Lung microvascular endothelial cell (primary cell): Measurements from ENCODE around the gene CALML6. TPM values are rescaled to one million over a fixed set of nuclear protein-coding genes. Genes with fewer than 3 reads are reported as not detected.

Experiments used
- DNase-seq, 2 donors: peaks; one replicate each; pipeline versions ENCODE4 v3.0.0 to v3.0.0-alpha.2; 2010; ENCODE audit warnings: low read depth in 2 of 2
- total RNA-seq: library from RNA; depleted of rRNA; stranded (reverse); fragments of >200 nt; gene quantifications from 2 replicates; pipeline ENCODE4 v1.2.1, GENCODE V29; 2014

The CALML6 gene
- total RNA-seq, 1 donor from 2014 or later: not detected

- DNase-seq: no peak
Observed at GRCh38 chr1:1911350-1912041, 3.6 kb upstream of the CALML6 start.

DNA sequence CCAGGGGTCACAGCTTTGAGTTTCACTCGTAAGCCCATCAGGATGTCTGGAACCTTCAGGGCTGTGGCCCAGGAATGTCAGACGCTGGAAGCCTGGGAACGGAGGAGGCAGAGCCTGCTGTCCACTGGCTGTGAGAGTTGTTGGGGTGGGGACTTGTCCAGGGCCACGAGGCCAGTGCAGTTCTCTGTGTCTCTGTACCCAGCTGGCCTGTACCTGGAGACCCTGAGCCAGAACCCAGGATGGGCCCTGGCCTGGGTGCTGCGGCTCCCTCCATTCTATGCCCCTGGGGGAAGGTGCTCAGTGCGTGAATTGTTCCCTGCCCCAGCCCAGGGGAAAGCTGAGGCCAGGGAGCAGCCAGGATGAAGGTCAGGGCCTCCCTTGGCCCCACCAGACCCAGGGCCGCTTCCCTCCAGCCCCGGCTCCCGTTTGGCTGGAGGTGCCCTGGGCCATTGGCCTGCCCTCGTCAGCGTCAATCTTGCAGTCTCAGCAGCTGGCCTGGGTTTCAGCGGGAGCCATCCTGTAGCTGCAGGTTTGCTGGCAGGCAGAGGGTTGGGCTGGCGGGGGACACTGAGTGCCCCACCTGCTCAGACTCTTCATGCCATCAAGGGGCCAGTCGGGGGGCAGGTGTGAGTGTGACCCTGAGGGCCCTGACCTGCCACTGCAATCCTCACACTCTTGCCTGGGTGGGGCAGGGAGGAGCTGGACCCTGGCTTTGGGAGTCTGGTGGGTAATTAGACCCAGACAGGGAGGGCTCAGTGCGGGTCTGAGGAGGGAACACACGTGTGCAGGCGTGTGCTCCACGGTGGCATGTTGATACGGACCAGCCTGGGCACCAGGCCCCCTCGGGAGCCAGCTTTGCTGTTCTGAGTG, 724 bp upstream of the CALML6 start:
- no peak for DNase-seq

DNA sequence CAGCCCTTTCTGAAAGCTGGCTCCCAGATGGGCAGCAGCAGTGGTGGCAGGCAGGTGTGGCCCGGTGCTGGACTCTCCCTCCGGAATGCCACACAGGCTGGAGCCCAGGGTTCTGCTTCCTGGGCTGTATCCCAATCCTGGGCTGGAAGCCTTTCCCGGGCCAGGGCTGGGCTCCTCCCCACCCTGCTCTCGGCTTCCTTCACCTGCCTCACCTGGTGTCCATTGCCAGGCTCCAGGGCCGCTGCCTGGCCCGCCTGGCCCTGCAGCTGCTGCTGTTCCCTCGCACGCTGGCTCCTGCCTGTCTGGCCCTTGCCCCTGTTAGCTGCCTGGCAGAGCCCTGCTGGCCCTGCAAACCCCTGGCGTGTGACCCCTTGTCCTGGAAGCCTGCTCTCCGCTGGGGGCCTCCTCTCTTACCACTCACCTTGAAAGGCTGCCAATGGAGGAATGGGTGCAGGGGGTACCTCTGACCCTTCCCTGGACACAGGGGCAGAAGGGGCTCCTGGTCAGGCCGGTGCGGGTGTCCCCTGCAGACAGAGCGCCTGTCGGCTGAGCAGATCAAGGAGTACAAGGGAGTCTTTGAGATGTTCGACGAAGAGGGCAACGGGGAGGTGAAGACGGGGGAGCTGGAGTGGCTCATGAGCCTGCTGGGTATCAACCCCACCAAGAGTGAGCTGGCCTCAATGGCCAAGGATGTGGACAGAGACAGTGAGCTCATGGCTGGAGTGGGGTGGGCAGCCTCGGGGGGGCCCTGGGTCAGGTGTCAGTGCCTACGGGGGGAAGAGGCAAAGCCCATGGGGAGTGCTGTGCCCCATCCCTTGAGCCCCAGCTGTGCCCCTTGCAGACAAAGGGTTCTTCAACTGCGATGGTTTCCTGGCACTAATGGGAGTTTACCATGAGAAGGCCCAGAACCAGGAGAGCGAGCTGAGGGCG, 1.1 kb downstream of the CALML6 start:
- no peak for DNase-seq

DNA sequence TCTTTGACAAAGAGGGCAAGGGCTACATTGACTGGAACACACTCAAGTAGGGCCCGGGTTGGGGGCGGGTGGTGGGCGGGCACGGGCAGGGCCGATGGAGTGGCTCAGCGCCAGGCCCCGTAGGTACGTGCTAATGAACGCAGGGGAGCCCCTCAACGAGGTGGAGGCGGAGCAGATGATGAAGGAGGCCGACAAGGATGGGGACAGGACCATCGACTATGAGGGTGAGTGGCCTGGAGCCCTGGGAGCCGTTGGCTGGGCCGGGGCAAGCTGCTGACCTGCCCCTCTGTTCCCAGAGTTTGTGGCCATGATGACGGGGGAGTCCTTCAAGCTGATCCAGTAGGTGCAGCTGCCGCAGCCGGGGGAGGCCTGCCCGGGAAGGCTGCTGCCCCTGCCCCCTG, 1.8 kb downstream of the CALML6 start:
- no peak for DNase-seq

GRCh38 chr1:1917304-1917976, 2.4 kb downstream of the CALML6 start:
- no peak for DNase-seq

DNA sequence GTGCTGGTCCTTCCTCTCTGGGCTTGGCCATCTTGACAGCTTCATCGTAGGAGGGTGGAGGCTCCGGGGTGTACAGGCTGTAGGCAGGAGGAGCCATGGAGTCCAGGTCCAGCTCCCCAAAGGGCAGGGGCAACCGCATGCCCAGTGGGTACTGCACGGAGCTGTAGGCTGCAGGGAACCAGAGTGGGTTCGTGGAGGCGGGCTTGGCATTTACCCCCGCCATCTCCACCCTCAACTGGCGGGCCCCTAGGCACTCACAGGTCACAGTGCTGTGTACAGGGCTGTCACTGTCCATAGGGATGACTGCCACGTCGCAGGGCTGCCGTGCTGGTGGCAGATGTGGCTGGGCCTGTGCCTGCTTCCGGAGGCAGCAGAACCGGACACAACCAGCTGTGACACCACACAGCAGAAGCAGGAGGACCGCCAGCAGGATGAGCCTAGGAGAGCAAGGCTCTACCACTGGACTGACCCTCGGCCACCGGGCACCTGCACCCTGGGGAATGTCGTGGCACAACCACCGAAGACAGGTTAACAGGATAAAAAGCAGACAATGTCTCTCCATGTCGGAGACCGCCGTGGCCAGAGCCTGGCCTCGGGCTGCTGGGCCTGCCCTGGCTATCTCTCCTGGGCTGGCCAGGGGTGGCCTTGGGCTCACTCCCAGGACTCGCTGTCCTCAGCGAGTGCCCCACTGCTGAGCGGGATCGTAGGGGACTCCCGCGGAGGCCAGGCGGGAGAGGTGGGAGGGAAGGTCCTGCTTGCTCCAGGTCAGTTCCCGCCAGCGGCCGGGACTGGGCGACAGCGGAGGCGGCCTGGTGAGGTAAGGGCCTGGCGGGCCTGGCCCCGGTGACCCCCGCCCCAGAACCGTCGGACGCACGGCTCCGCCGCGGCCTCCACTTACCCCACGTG, 3.2 kb downstream of the CALML6 start:
- no peak for DNase-seq

DNA sequence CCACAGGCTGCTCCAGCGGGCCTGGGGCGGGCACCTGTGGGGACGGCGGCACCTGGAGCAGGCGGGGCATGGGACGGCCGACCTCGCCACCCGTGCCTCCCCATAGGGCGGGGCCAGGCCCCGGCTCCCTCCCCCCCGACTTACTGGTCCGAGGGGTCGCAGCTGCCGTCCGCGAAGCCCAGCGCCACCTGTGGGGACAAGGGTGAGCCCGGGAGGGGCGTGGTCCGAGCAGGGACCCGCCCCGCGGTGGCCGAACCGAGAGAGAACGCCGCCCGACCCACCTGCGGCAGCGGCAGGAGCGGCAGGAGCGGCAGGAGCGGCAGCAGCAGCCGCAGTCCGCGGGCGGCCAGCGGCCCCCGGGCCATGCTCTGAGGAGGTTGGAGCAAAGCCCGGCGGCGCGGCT, 3.8 kb downstream of the CALML6 start, which contains the start of gene TMEM52:
Gene TMEM52, minus strand, starts transcription at position 379 of the 403 bp plus-strand sequence. Its CDS starts 14 bp downstream, at position 365.
- no peak for DNase-seq

- peak; percentile 97 to 99 for DNase-seq
Observed at GRCh38 chr1:1919304-1920056, 4.4 kb downstream of the CALML6 start.

GRCh38 chr1:1920057-1920607, 5.1 kb downstream of the CALML6 start:
- DNase-seq: no peak

- DNase-seq: no peak
Observed at GRCh38 chr1:1920608-1921458, 5.8 kb downstream of the CALML6 start.

- DNase-seq: no peak
Observed at GRCh38 chr1:1921459-1921862, 6.4 kb downstream of the CALML6 start.

- no peak for DNase-seq
Observed at GRCh38 chr1:1921901-1922701, 7.0 kb downstream of the CALML6 start.

DNA sequence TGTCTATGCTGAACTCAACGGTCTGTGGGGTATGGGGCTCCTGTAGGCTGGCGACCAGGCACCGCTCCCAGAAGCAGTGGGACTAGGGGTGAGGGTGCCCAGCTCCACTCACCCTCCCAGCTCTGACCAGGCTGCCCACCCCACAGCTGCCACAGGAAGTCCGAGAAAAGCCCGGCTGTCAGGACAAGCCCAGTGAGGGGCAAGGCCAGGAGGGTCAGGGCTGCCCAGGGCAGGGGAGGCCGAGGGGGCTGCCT, 7.6 kb downstream of the CALML6 start:
- no peak for DNase-seq

DNA sequence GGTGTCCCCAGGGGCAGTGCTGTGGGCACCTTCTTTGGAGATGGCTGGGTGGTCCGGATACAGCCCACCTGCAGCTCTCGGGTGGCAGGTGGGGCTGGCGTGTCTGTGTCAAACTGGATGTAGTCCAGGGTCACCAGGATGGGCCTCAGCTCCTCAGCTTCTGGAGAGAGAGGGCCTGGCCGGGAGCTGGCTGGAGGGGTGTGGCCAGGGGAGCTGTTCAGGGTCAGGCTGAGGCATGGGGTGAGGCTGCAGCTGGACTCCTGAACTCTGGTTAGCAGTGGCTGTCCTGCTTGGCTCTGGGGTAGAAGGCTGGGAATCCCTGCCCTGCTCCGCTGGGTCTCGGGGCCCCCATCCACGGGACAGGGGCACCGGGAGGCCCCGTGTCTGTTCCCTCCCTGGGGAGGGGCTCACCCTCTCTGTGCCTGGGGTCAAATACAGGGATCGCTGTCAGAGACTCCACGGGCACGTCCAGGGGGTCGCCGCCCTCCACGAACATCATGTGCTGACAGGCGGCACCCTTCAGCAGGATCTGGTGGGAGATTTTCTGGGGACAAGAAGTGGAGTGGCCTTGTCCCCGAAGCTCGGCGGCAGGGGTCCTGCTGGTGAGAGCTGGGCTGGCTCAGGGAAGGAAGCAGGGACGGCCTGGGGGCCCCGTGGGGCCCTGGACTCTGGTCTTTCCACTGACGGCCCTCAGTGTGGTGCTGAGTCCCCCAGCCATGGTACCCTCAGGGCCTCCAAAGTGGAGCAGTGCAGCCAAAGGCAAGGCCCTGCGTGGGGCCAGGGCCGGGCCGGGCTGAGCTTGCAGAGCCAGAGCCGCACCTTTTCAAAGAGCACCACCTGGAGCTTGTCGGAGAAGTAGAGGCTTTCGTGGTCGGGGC, 8.1 kb downstream of the CALML6 start:
- DNase-seq: no peak

- no peak for DNase-seq
Observed at GRCh38 chr1:1924386-1924785, 9.3 kb downstream of the CALML6 start.

DNA sequence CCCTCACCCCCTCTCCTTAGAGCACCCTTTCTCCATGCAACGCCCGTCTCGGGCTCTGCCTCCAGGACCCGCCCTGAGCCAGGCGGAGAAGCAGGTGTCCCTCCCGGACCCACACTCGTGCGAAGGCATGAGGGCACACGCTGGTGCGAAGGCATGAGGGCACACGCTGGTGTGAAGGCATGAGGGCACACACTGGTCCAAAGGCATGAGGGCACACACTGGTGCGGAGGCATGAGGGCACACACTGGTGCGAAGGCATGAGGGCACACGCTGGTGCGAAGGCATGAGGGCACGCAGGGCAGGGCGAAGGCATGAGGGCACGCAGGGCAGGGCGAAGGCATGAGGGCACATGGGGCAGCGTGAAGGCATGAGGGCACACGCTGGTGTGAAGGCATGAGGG, 9.8 kb downstream of the CALML6 start:
- DNase-seq: no peak
